HG02588 (cell line): ENCODE data around the gene CHD5.

Experiments used
- ATAC-seq: cut with Tn5 transposase; IDR thresholded peaks from one replicate; pipeline ENCODE4 v1.9.1; 2021; ENCODE audit warnings: mild to moderate bottlenecking, moderate library complexity; ENCODE audit not compliant: unreplicated experiment

Gene CHD5

GRCh38 chr1:6101826-6102531, 78.1 kb downstream of the CHD5 start:
- no peak for ATAC-seq

GRCh38 chr1:6100861-6101783, 79.0 kb downstream of the CHD5 start:
- no peak for ATAC-seq

- ATAC-seq: no peak
These were observed 80.0 kb downstream of the CHD5 start for GRCh38 chr1:6099787-6100765.

- ATAC-seq: no peak
These were observed 80.8 kb downstream of the CHD5 start for GRCh38 chr1:6099297-6099696.

- no peak for ATAC-seq
These were observed 81.6 kb downstream of the CHD5 start for GRCh38 chr1:6098303-6099215.

GRCh38 chr1:6097824-6098223, 82.3 kb downstream of the CHD5 start:
- ATAC-seq: no peak

- ATAC-seq: no peak
These were observed 83.0 kb downstream of the CHD5 start for GRCh38 chr1:6097117-6097595.

- no peak for ATAC-seq
These were observed 83.6 kb downstream of the CHD5 start for GRCh38 chr1:6096243-6097116.

- no peak for ATAC-seq
These were observed 84.4 kb downstream of the CHD5 start for GRCh38 chr1:6095511-6096242.

- no peak for ATAC-seq
These were observed 85.2 kb downstream of the CHD5 start for GRCh38 chr1:6094801-6095505.

- ATAC-seq: no peak
These were observed 85.9 kb downstream of the CHD5 start for GRCh38 chr1:6094246-6094645.

- ATAC-seq: no peak
These were observed 86.5 kb downstream of the CHD5 start for GRCh38 chr1:6093611-6094010.

GRCh38 chr1:6093071-6093470, 87.0 kb downstream of the CHD5 start:
- no peak for ATAC-seq

GRCh38 chr1:6092211-6092610, 87.9 kb downstream of the CHD5 start:
- no peak for ATAC-seq

- ATAC-seq: no peak
These were observed 88.4 kb downstream of the CHD5 start for GRCh38 chr1:6091823-6092109.

GRCh38 chr1:6090996-6091822, 88.9 kb downstream of the CHD5 start:
- ATAC-seq: no peak

- ATAC-seq: no peak
These were observed 89.8 kb downstream of the CHD5 start for GRCh38 chr1:6090288-6090687.
